K562 (cell line): ENCODE measurements around the gene THAP4.

ENCODE experiments used
- EZH2 ChIP-seq: IDR thresholded peaks from 2 replicates; pipeline ENCODE4 v1.6.1; 2012; ENCODE audit warnings: low read depth, mild to moderate bottlenecking, inconsistent platforms, low read length, borderline replicate concordance
- GMEB1 ChIP-seq: fragments of 250-450 bp; sonication (Bioruptor Pico); IDR thresholded peaks from 2 replicates; pipeline ENCODE4 v1.4.0; 2020; ENCODE audit warnings: mild to moderate bottlenecking
- NBN ChIP-seq: fragments of 450-650 bp; IDR thresholded peaks from 2 replicates; pipeline ENCODE4 v1.6.1; 2016; ENCODE audit warnings: low read depth, mild to moderate bottlenecking
- RBFOX2 ChIP-seq: fragments of 200-400 bp; formaldehyde crosslinking; IDR thresholded peaks from 2 replicates; pipeline ENCODE4 v1.6.1; 2017; ENCODE audit warnings: low read depth, mild to moderate bottlenecking, low read length, moderate library complexity
- REST ChIP-seq, 2 experiments: fragments of 450-650 bp; formaldehyde crosslinking in 1 of 2; IDR thresholded peaks; 2 replicates each; pipeline versions ENCODE4 v1.4.0 to v1.6.1; 2014 to 2020; ENCODE audit warnings: mild to moderate bottlenecking in 2 of 2, borderline replicate concordance in 1 of 2, low read depth in 1 of 2
- SMC3 ChIP-seq: conservative IDR thresholded peaks from 2 replicates; pipeline ENCODE4 v1.6.1; 2011; ENCODE audit warnings: low read depth, low read length, improper control_type of control experiment; ENCODE audit not compliant: insufficient read depth
- ZNF79 ChIP-seq: fragments of 250-450 bp; sonication (Bioruptor Pico); IDR thresholded peaks from 2 replicates; pipeline ENCODE4 v1.4.0; 2020; ENCODE audit warnings: low read depth, mild to moderate bottlenecking, moderate library complexity

- TF ChIP-seq REST (IDR thresholded peaks at IDR 0.05; ENCODE audit: borderline replicate concordance) (no peak), REST (CRISPR knock-in tag; IDR thresholded peaks at IDR 0.05; ENCODE audit: low read depth) (no peak), SMC3 (no peak), EZH2 (no peak), RBFOX2 (peak; percentile 58), ZNF79 (CRISPR knock-in tag) (no peak), GMEB1 (CRISPR knock-in tag) (no peak), NBN (no peak)
Measured at GRCh38 chr2:241677392-241677791, 40.4 kb upstream of the THAP4 start.
